Stimulated activated CD4-positive, alpha-beta T cell treated with anti-CD3 and anti-CD28 coated beads, Interleukin-12 subunit alpha, Interleukin-12 subunit beta, amount 100 ng/mL, for 48 hours (primary cell): ENCODE measurements around the gene MIEF1.

Experiments used
- DNase-seq, 3 donors: peaks; one replicate each; pipeline ENCODE4 v3.0.0-alpha.2; 2020; ENCODE audit warnings: low read depth in 2 of 3, low spot score in 1 of 3

The MIEF1 gene

DNA sequence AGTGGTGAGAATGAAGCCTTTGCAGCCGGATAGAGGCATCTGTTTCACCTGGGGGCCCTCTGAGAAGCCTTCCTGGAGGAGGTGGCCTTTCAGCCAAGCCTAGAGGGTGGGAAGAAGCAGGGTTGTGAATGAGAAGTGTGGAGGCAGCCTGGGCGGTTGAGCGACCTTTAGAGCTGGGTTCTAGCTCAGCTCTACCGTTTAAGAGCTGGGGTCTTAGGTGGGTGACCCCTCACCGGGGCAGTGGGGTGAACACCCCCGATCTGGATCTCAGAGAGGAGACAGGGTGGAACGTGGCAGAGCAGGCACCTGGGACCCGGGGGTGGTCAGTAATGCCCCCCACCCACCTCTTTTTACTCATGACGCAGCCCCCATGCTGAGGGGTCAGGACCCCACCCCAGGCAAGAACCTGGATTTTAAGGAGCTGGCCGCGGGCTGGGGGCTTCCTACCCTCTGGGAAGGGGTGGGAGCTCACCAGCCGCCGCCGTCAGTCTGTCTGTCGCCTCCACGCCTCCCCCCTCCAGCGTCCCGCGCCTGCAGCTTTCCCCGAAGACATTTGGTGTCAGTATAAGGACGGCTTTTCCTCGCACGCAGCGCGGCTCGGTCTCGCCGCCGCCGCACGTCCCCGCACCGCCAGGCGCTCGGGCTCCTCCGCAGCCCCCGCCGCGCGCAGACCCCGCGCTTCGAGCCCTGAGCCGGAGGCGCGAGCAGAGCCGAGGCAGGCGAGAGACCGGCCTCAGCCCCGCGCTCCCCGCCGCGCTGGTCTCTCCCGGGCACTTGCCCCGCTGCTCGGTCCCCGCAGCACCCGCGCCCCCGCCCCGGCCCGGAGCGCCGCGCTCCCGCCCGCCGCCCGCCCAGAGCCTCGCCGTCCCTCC lies 55.1 kb downstream of the MIEF1 start:
- DNase-seq: peak in 1 of 3 donors; percentile 32

DNA sequence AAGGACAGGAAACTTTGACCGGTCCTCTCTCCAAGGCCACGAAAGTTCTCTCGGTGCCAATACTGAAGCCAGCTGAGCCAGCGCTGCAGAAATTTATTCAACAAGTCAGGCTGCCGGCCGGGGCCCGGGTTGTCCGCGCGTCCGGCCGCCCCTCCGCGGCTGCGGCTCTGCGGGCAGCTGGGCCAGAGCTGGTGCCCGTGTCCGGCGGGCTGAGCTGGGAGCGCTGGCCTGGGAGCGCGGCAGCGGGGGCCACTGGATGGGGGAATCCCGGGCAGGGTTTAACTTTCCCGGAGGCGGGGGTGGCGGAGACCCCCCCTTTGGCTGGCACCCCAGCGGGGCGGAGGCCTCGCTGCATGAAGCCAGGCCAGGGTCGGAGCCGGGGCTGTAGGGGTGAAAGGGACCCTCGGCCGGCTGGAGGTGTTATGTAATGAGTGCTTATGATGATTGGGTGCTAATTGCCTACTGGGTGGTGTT lies 56.2 kb downstream of the MIEF1 start:
- DNase-seq: no peak

DNA sequence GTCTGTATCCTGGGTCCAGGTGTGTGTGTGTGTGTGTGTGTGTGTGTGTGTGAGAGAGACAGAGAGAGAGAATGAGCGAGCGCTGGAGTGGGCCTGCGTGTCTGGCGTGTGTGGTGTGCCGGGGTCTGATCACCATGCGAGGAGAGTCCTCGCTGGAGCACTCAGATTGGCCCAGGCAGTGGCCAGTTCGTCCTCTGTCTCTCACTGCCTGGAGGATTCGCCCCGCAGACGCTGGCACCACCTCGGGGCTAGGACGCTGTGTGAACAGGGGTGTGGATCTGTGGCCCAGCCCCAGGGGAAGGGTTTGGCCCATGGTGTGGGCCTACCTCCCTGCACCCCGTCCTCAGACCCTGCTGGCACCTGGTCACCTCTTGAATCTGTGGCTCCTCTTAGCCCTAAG lies 56.9 kb downstream of the MIEF1 start:
- no peak for DNase-seq

DNA sequence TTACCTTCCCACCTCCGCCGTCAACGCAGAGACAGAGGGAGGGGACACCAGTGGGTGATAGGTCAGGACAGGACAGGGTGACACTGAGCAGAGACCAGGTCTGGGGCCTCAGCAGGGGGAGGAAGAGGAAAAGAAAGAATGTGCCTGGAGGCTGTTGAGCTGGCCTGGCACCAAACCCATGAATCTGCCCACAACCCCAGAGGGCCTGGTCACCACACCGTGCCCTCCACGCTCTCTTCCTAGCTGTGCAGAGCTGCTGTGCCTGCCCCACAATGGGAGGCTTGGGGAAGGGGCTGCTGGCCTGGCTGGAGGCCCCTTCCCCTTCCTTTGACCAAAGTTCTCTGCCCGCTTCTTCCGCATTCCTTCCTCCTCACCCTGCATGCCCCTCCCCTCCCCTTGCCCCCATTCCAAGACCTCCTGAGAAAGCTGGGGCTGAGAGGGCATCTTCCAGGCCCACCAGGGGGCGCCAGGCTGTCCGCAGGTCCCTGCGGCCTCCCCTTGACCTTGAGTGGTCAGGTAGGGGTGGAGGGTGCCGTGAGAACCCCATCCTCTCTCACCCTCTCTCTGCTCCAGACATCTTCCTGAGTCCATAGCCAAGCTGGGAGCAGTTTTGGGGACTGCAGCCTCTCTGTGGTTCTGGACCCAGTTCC lies 57.5 kb downstream of the MIEF1 start:
- DNase-seq: no peak

DNA sequence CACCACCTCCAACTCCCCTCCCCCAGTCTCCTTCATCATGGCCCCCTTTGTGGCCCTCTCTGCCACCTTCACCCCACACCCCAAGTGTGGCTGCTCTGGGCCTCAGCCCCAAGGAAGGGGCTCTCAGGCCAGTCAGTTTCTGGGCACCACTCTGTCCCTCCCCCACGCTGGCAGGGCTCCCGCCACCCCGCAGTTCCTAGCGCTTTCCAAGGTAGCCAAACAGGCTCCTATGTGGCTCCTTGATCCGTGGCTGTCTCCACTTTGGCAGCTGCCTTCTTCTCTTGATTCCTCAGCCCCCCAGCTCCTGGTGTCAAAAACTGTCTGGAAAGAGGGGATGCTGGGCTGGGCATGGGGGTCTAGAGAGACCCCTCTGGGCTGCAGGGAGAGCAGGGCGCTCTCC lies 58.0 kb downstream of the MIEF1 start:
- DNase-seq: no peak

DNA sequence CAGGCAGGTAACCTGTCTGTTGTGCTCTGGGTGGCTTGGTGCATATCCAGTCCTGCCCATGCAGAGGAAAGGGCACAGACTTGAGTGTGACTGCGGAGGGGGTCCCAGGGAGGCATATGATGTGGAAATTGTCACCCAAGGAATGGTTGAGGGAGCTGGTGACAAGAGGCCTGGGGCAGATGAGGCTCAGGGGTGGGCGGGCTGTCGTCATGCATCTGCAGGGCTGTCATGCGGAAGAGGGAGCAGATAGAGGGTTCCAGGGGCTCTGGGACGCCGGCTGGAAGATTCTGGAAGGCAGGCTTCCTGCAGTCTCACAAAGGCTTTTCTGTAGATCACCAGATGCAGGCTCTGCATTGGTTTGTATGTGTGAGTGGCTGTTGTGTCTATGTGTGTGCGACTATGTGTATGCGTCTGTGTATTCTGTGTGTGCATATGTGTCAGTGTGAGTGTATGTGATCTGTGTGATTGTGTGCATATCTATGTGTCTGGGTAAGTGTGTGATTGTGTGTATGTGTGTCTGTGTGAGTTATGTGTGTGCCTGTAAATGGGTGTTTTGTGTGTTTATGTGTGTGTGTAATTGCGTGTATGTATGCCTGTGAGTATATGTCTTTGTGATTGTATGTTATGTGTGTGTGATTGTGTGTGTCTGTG lies 60.9 kb downstream of the MIEF1 start:
- DNase-seq: no peak

DNA sequence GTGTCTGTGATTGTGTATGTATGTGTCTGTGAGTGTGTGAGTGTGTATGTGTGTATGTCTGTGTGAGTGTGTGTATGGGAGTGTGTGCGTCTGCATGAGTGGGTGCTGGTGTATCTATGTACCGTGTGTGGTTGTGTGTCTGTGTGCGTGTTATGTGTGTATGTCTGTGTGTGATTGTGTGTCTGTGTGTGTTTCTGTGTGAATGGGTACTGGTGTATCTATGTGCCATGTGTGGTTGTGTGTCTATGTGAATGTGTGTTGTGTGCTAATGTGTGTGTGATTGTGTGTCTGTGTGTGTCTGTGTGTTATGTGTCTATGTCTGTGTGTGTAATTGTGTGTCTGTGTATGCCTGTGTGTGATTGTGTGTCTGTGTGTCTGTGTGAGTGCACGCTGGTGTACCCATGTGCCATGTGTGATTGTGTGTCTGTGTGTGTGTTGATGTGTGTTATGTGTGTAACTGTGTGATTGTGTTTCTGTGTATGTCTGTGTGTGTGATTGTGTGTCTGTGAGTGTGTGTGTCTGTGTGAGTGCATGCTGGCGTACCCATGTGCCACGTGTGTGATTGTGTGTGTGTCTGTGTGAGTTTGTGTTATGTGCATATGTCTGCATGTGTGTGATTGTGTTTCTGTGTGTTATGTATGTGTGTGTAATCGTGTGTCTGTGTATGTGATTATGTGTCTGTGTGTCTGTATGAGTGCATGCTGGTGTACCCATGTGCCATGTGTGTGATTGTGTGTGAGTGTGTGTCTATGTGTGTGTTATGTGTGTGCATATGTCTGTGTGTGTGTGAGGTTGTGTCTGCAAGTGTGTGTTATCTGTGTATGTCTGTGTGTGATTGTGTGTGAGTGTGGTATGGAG lies 61.7 kb downstream of the MIEF1 start:
- DNase-seq: no peak

DNA sequence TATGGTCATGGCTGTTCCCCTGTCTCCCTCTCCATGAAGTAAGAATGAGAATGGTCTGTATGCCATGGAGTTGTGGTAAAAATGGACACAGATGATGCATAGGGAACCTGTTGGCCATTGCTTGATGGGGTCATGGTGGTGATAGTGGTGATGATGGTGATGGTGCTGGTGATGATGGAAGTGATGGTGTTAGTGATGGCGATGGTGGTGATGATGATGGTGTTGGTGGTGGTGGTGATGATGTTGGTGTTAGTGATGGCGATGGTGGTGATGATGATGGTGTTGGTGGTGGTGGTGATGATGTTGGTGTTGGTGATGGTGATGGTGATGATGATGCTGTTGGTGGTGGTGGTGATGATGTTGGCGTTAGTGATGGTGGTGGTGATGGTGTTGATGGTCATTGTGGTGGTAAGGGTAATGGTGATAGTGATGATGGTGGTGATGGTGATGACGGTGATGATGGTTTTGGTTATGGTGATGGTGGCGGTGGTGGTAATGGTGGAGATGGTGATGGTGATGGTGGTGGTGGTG lies 63.4 kb downstream of the MIEF1 start:
- no peak for DNase-seq

DNA sequence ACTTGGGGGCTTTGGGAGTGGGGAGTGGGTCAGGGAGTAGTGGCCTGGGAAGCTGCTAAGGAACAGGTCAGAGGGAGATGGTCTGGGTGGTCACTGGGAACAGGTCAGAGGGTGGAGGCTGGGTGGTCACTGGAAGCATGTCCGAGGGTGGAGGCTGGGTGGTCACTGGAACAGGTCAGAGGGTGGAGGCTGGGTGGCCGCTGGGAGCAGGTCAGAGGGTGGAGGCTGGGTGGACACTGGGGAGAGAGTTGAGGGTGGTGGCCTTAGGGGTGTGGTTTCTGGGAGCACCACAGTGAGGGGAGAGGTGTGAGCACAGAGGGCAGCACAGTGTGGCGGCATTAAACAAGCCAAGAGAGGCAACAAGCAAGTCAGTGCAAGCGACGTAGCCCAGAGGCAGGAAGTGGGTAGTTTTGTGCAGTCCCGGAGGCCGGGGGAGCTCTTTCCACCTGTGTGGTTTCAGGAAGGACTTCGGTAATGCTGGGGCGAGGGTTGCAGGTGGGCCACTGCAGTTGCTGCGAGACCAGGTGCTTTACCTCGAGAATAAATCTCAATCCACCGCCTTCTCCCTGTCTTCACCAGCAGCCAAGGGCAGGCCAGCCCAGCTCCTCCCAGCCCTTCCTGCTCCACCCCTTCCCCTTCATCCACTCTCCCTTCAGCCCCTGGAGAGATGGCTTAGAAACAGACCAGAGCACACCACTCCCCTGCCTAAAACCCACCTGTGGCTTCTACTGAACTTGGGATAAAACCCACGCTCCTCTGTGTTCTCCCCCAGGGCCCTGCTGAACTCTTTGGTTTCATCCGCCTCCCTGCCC lies 65.3 kb downstream of the MIEF1 start:
- peak in 2 of 3 donors; percentile 9 to 12 for DNase-seq
